ENCODE data around the gene KCTD6.

The KCTD6 gene

GRCh38 chr3:58491506-58492402 lies at the start of gene KCTD6:
TSS of gene KCTD6 (plus strand) at chr3:58492096. CDS start at chr3:58498756, 6,660 bp downstream.
- peak; percentile 90 for DNase-seq
- Mint-ChIP-seq H3K36me3 (ENCODE audit: low read depth) (no peaks in the 10 kb centered on the region), H3K27ac (peak within 1 kb of the TSS; percentile 81), H3K27me3 (peaks cover 11% of the 10 kb centered on the region), H3K4me3 (peak within 1 kb of the TSS; percentile 93), H3K9me3 (no peaks in the 10 kb centered on the region), H3K4me1 (peaks cover 36% of the 10 kb centered on the region)
- ATAC-seq, result peak; percentile 94

GRCh38 chr3:58452176-58452575 lies 39.7 kb upstream of the KCTD6 start:
- H3K4me1 Mint-ChIP-seq, result no peaks in the 10 kb centered on the region
- DNase-seq, result no peak

GRCh38 chr3:58459160-58459559 lies 32.7 kb upstream of the KCTD6 start:
- Mint-ChIP-seq H3K4me3 (no peak overlapping the region), H3K36me3 (ENCODE audit: low read depth) (peaks cover 8% of the 10 kb centered on the region), H3K27me3 (no peaks in the 10 kb centered on the region), H3K9me3 (peaks cover 14% of the 10 kb centered on the region), H3K4me1 (peaks cover 8% of the 10 kb centered on the region), H3K27ac (no peak overlapping the region)
- ATAC-seq (no peak), DNase-seq (no peak)

More at GRCh38 chr3:58452176-58452575, 39.7 kb upstream of the KCTD6 start:
- Mint-ChIP-seq H3K36me3 (ENCODE audit: low read depth) (peaks cover 9% of the 10 kb centered on the region), H3K27me3 (no peaks in the 10 kb centered on the region), H3K4me3 (no peak overlapping the region), H3K27ac (no peak overlapping the region), H3K9me3 (peaks cover 24% of the 10 kb centered on the region)
- no peak for ATAC-seq

- ATAC-seq (no peak), DNase-seq (no peak)
- Mint-ChIP-seq H3K4me1 (peaks cover 18% of the 10 kb centered on the region), H3K36me3 (ENCODE audit: low read depth) (no peaks in the 10 kb centered on the region), H3K27me3 (no peaks in the 10 kb centered on the region), H3K9me3 (no peaks in the 10 kb centered on the region), H3K27ac (no peak overlapping the region), H3K4me3 (no peak overlapping the region)
These were observed 29.1 kb upstream of the KCTD6 start for GRCh38 chr3:58462829-58463180.

- no peaks in the 10 kb centered on the region for H3K36me3 Mint-ChIP-seq (ENCODE audit: low read depth)
- DNase-seq (peak; percentile 82), ATAC-seq (peak; percentile 99)
- H3K27ac Mint-ChIP-seq, result peak overlapping the region; percentile 18
- no peak overlapping the region for H3K4me3 Mint-ChIP-seq
- H3K9me3 Mint-ChIP-seq, result no peaks in the 10 kb centered on the region
- H3K4me1 Mint-ChIP-seq, result peaks cover 18% of the 10 kb centered on the region
- H3K27me3 Mint-ChIP-seq, result no peaks in the 10 kb centered on the region
These were observed 28.5 kb upstream of the KCTD6 start for GRCh38 chr3:58463181-58463941.

- Mint-ChIP-seq H3K4me1 (peaks cover 18% of the 10 kb centered on the region), H3K36me3 (ENCODE audit: low read depth) (no peaks in the 10 kb centered on the region), H3K27ac (peak overlapping the region; percentile 18), H3K9me3 (no peaks in the 10 kb centered on the region), H3K4me3 (no peak overlapping the region), H3K27me3 (no peaks in the 10 kb centered on the region)
- ATAC-seq, result no peak
- no peak for DNase-seq
These were observed 28.0 kb upstream of the KCTD6 start for GRCh38 chr3:58463942-58464271.

- Mint-ChIP-seq H3K4me1 (peaks cover 18% of the 10 kb centered on the region), H3K9me3 (no peaks in the 10 kb centered on the region), H3K27ac (no peak overlapping the region), H3K27me3 (no peaks in the 10 kb centered on the region), H3K36me3 (ENCODE audit: low read depth) (no peaks in the 10 kb centered on the region), H3K4me3 (no peak overlapping the region)
- DNase-seq, result no peak
- ATAC-seq, result peak; percentile 30
These were observed 27.0 kb upstream of the KCTD6 start for GRCh38 chr3:58464866-58465265.

- DNase-seq, result no peak
- H3K27ac Mint-ChIP-seq, result no peak overlapping the region
- H3K4me3 Mint-ChIP-seq, result no peak overlapping the region
- ATAC-seq, result no peak
- H3K4me1 Mint-ChIP-seq, result peaks cover 36% of the 10 kb centered on the region
- no peaks in the 10 kb centered on the region for H3K9me3 Mint-ChIP-seq
- H3K36me3 Mint-ChIP-seq (ENCODE audit: low read depth), result no peaks in the 10 kb centered on the region
- no peaks in the 10 kb centered on the region for H3K27me3 Mint-ChIP-seq
These were observed 24.9 kb upstream of the KCTD6 start for GRCh38 chr3:58466899-58467563.

- H3K4me1 Mint-ChIP-seq, result peaks cover 35% of the 10 kb centered on the region
- no peak for DNase-seq
- ATAC-seq, result no peak
- no peaks in the 10 kb centered on the region for H3K36me3 Mint-ChIP-seq (ENCODE audit: low read depth)
- H3K27me3 Mint-ChIP-seq, result no peaks in the 10 kb centered on the region
- no peak overlapping the region for H3K27ac Mint-ChIP-seq
- H3K9me3 Mint-ChIP-seq, result no peaks in the 10 kb centered on the region
- no peak overlapping the region for H3K4me3 Mint-ChIP-seq
These were observed 22.8 kb upstream of the KCTD6 start for GRCh38 chr3:58469096-58469495.

- H3K9me3 Mint-ChIP-seq, result no peaks in the 10 kb centered on the region
These were observed 21.4 kb upstream of the KCTD6 start for GRCh38 chr3:58470363-58471024.

GRCh38 chr3:58471025-58471887 lies 20.6 kb upstream of the KCTD6 start:
- H3K4me1 Mint-ChIP-seq, result peaks cover 38% of the 10 kb centered on the region
- peak overlapping the region; percentile 35 for H3K27ac Mint-ChIP-seq
- H3K4me3 Mint-ChIP-seq, result no peak overlapping the region
- no peaks in the 10 kb centered on the region for H3K27me3 Mint-ChIP-seq
- ATAC-seq (peak; percentile 97), DNase-seq (peak; percentile 49)
- H3K9me3 Mint-ChIP-seq, result no peaks in the 10 kb centered on the region
- no peaks in the 10 kb centered on the region for H3K36me3 Mint-ChIP-seq (ENCODE audit: low read depth)

More at GRCh38 chr3:58470363-58471024, 21.4 kb upstream of the KCTD6 start:
- Mint-ChIP-seq H3K27me3 (no peaks in the 10 kb centered on the region), H3K4me1 (peaks cover 38% of the 10 kb centered on the region), H3K36me3 (ENCODE audit: low read depth) (no peaks in the 10 kb centered on the region), H3K27ac (no peak overlapping the region), H3K4me3 (no peak overlapping the region)
- ATAC-seq (no peak), DNase-seq (no peak)

- no peaks in the 10 kb centered on the region for H3K27me3 Mint-ChIP-seq
- ATAC-seq, result no peak
- DNase-seq, result no peak
- no peak overlapping the region for H3K27ac Mint-ChIP-seq
- peaks cover 38% of the 10 kb centered on the region for H3K4me1 Mint-ChIP-seq
- H3K4me3 Mint-ChIP-seq, result no peak overlapping the region
- H3K9me3 Mint-ChIP-seq, result no peaks in the 10 kb centered on the region
- no peaks in the 10 kb centered on the region for H3K36me3 Mint-ChIP-seq (ENCODE audit: low read depth)
These were observed 18.6 kb upstream of the KCTD6 start for GRCh38 chr3:58473275-58473674.

- H3K36me3 Mint-ChIP-seq (ENCODE audit: low read depth), result no peaks in the 10 kb centered on the region
- H3K4me1 Mint-ChIP-seq, result peaks cover 38% of the 10 kb centered on the region
- H3K27me3 Mint-ChIP-seq, result no peaks in the 10 kb centered on the region
- no peak overlapping the region for H3K27ac Mint-ChIP-seq
- no peak for ATAC-seq
- no peak overlapping the region for H3K4me3 Mint-ChIP-seq
- no peak for DNase-seq
- no peaks in the 10 kb centered on the region for H3K9me3 Mint-ChIP-seq
These were observed 17.5 kb upstream of the KCTD6 start for GRCh38 chr3:58474348-58474911.

Data from activated naive CD8-positive, alpha-beta T cell treated with anti-CD3 and anti-CD28 coated beads, Interleukin-2, amount 50 U/mL, for 24 hours (primary cell).